NCI-H1092 (cell line): ENCODE measurements around the gene CAMTA1.
A peak's percentile ranks its signal among the peaks of the same experiment; 100 is the strongest.
"Not testable (repeated sequence)": the region's sequence is repeated elsewhere in the genome, so short reads cannot be mapped to it uniquely, and the experiment has no call there.

Experiments used
- DNase-seq: peaks from one replicate; lab custom pipeline; 2025; lab: John Stamatoyannopoulos, UW

Gene CAMTA1

GRCh38 chr1:7313826-7314225 is 528.6 kb downstream of the CAMTA1 start:
- no peak for DNase-seq

- DNase-seq: no peak
Measured at GRCh38 chr1:7315316-7315715, 530.1 kb downstream of the CAMTA1 start.

DNA sequence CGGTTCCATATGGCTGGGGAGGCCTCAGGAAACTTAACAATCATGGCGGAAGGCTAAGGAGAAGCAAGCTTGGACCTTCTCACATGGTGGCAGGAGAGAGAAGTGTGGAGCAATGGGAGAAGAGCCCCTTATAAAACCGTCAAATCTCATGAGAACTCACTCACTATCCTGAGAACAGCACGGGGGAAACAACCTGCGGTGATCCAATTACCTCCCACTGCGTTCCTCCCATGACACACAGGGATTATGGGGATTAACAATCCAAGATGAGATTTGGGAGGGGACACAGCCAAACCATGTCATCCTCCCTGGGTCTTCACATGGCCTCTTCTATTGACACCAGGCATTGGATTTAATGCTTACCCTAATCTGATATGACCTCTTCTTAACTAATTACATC is 530.7 kb downstream of the CAMTA1 start:
- no peak for DNase-seq

GRCh38 chr1:7317888-7318287 is 532.6 kb downstream of the CAMTA1 start:
- no peak for DNase-seq

DNA sequence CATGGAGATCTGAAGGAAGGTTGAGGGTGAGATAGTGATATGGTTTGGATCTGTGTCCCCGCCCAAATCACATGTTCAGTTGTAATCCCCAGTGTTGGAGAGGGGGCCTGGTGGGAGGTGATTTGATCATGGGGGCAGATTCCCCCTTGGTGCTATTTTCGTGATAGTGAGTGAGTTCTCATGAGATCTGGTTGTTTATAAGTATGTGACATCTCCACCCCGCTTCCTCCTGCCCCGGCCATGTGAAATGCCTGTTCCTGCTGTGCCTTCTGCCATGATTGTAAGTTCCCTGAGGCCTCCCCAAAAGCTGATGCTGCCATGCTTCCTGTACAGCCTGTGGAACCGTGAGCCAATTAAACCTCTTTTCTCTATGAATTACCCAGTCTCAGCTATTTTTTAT is 533.9 kb downstream of the CAMTA1 start:
- no peak for DNase-seq

DNA sequence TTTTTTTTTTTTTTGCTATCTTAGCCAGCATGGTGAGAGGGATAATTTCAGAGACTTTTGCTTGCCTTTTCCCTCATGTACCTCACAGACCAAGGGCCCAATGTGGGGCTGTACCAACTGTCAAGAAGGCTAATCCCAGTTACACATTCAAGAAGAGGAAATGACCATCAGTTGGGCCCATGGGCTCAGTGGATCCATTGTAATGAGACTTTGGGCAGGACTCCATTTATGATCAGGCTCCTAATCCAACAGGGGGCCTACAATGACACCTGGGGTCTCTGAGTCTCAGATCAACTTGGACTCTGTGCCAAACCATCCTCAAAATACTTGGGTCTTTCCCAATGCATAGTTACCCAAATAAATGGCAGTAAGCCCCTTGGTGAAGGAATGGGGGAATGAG is 535.4 kb downstream of the CAMTA1 start:
- no peak for DNase-seq

DNA sequence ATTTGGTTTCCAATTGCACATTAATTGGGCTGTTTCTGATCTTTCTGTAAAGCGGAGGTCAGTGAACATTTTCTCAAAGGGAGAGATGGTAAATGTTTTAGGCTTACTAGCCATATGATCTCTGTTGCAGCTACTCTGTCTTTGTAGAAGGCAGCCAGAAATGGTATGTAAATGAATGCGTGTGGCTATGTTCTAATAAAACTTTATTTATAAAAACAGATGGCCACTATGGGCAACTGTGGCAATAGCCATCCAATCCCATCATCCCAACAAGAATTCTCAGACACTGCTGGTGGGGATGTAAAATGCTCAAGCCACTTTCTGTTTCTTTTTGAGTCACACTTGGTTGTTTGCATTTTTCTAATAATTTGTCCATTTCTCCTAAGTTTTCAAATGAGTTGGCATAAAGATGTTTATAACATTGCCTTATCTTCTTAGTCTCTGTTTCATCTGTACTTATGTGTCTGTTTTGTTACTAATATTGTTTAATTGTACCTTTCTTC is 537.1 kb downstream of the CAMTA1 start:
- DNase-seq: no peak

- DNase-seq: no peak
Measured at GRCh38 chr1:7322912-7323311, 537.7 kb downstream of the CAMTA1 start.

- DNase-seq: no peak
Measured at GRCh38 chr1:7325254-7325653, 540.0 kb downstream of the CAMTA1 start.

DNA sequence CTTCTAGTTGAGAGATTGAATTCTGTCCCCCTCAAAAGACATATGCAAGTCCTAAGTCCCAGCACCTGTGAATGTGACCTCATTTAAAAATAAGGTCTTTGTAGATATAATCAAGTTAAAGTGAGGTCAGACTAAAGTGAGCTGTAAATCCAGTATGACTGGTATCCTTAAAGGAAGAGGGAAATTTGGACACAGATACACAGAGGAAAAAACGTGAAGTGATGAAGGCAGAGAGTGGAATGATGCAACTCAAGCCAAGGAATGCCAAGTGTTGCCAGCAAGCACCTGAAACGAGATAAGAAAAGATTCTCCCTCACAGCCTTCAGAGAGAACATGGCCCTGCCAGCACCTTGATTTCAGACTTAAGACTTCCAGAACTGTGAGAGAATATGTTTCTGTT is 541.1 kb downstream of the CAMTA1 start:
- DNase-seq: no peak

DNA sequence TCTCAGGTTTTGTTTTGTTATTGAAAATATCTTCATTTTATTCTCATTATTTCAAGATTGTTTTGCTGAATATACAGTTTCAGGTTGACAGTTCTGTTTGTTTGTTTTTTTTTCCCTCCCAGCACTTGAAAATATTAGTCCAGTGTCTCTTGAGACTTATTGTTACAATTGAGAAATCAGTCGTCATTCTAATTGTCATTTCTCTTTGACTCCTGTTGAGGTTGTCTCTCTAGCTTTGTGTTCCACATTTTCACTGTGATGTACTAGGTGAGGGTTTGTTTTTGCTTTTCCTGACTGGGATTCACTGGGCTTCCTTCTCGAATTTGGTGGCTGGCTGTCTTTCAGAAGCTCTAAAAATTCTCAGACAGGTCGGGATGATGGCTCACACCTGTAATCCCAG is 542.6 kb downstream of the CAMTA1 start:
- no peak for DNase-seq

GRCh38 chr1:7329868-7330615 is 544.8 kb downstream of the CAMTA1 start:
- DNase-seq: no peak

- not testable (repeated sequence) for DNase-seq
Measured at GRCh38 chr1:7330726-7331125, 545.5 kb downstream of the CAMTA1 start.

- no peak for DNase-seq
Measured at GRCh38 chr1:7331926-7332535, 546.8 kb downstream of the CAMTA1 start.

DNA sequence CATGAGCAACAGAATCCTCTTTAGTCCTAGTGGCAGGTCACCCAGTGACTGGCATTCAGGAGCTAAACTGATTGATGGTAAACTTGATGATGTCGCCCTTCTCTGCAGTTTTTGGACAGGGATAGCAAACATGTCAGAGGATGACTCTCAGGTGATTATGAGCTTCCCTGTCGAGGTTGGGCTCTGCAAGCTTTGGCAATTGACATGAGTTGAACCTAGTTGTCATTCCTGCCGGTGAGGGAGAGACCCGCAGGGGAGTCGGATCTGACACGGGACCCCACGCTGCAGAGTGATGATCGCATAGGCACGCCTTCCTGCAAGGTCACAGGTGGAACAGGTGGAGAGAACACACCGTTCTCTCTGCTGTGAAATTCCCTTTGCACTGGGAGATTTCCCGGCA is 547.8 kb downstream of the CAMTA1 start:
- no peak for DNase-seq

- no peak for DNase-seq
Measured at GRCh38 chr1:7333620-7334019, 548.4 kb downstream of the CAMTA1 start.

DNA sequence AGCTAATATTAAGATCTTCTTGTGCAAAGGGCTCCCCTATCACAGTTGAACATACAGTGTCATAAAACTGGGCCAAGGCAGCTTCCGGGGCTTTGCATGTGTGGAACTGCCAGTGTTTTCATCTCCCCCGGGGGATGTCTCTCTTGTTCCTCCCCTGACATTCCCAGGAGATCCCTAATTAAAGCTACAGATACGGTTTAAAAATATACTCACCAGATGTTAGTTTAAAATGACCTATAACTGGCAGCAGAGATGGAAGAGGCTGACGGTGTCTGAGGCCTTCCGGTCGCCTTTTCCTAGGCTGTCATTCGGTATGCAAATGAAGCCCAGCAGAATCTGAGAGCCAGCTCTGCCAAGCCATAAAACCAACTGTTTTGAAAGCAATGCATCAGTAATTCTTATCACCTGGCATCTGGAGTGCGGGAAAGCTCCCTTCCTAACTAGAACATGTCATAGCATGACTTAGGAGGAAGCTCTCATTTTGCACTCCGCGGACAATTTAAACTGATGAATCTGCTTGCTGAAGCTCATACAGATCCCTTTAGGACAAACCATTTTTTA is 549.3 kb downstream of the CAMTA1 start:
- DNase-seq: peak; percentile 54

DNA sequence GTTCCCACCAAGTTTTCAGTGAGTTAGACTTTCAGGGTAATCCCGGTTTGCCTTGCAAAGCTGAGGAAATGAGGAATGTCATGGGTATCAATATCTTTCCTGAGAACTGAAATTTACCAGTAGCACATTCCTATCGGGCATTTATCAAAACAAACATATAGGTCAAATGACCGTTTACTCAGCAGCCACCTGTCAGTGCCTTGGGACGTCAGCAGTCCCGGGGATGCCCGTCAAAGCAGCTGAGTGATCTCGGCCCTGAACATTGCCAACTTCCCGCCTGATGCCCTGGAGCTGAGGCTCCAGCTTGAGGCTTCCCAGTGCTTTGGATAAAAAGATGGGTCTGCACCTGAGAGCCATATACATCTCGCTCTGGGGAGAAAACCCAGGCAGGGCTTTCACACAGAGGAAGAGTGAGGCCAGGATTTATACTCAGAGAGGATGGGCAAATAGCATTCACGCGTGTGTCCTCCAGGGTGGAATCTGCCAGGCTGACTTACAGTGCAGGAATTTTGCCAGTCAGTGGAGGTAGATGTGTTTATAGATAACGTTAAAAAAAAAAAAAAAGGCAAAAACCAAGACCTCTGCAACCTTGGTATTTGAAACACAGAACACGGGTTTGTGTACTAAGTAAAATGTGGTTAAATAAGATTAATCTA is 550.1 kb downstream of the CAMTA1 start:
- DNase-seq: no peak

DNA sequence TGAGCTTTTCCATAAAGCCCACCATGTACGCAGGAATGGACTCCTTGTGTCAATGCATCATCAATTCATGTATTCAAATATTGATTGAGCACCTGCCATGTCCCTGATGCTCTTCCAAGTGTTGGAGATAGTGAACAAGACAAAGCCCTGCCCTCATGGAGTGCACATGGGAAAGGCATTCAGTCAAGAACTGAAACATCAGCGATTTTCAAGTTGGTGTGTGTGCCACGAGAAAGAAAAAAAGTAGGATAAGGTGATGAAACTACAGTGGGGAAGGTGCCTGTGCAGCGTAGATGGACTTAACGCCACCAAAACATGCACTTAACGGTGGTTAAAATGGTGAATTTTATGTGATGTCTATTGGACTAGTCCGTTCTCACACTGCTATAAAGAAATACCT is 553.2 kb downstream of the CAMTA1 start:
- no peak for DNase-seq

- no peak for DNase-seq
Measured at GRCh38 chr1:7339014-7339413, 553.8 kb downstream of the CAMTA1 start.

DNA sequence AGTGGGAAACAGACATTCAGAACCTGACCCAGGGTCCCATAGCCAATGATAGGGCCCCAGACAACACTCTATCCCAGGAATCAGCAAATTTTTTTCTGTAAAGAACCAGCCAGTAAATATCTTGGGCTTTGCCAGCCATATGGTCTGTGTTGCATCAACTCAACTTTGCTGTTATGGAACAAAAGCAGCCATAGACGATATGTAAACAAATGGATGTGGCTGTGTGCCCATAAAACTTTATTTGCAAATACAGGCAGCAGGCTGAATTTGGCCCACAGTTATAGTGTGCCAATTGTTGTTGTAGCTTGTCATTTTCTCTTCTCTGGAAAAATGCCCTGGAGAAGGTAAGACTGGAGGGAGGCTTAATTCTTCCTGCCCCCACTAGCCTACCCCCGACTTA is 554.7 kb downstream of the CAMTA1 start:
- DNase-seq: peak; percentile 28

GRCh38 chr1:7341145-7341905 is 556.1 kb downstream of the CAMTA1 start:
- DNase-seq: peak; percentile 47
